Cardiac fibroblast (primary cell): ENCODE results near the gene ZNF415.

Experiments used
- DNase-seq, 2 donors: peaks; one replicate each; pipeline versions ENCODE4 v3.0.0 to v3.0.0-alpha.2; 2010; ENCODE audit warnings: low read depth in 2 of 2
- H3K4me3 ChIP-seq, 2 donors: replicated peaks in 1 of 2; 1 replicate in 1 of 2; 2 replicates in 1 of 2; pipeline ENCODE4 v1.5.1; 2011; ENCODE audit warnings: low read depth in 2 of 2, low read length in 2 of 2, mild to moderate bottlenecking in 2 of 2, moderate library complexity in 1 of 2
- CTCF ChIP-seq: IDR thresholded peaks from one replicate; pipeline ENCODE4 v1.5.1; 2011; ENCODE audit warnings: low read depth, mild to moderate bottlenecking, low read length, inconsistent platforms

The ZNF415 gene

DNA sequence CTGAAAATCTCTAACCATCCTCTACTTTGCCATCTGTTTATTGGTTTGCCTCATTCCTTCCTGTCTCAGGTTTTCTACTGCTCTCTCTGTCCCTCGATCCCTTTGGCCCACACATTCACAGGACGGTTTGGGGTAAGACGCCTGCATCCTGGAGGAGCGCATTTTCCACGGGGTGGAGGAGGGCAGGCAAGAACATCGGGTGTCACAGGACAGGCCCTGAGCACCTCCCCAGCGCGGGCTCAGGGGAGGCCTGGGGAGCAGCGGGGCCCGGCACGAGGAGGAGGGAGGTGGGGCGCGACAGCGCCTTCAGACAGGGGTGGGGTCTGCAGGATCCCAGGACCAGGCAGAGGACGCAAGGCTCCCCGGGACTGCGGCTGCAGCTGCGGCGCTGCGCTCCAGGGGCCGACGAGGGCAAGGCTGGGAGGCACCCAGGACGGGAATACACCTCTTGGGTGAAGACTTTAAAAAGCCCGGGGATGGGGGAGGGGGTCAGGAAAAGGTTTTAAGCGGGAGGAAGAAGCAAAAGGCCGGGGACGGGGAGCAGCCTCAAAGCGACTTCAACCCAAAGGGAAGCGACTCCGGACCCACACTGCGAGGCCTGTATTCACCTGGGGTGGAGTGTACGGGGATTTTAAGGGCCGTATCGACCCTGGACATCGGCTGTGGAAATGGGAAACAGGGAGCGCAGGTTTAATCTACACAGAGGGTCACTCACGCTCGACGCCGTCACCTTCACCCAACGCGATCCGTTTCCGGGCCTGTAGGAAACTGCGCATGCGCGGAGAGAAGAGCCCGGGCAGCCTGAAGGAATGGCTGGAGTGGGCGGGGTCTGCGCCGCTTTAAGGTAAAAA, at the start of gene ZNF415:
Gene ZNF415, minus strand, starts transcription at position 770 of the 851 bp plus-strand sequence. CDS start 10,234 bp downstream, outside the sequence.
- no peak for TF ChIP-seq CTCF
- peak within 1 kb of the TSS; percentile 46 to 55 for H3K4me3 ChIP-seq
- DNase-seq: peak; percentile 65 to 76

DNA sequence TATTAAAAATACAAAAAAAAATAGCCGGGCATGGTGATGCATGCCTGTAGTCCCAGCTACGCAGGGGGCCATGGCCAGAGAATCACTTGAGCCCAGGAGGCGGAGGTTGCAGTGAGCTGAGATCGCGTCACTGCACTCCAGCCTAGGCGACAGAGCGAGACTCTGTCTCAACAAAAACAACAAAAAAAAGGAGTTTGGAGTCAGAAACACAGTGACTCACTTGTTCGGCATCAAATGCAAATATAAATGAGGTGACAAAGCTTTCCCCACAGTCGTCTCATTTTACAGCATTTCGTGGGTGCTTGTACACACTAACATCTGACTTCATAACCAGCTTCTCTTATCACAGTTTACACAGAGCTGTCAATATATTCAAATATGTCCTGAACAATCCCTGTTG, 49.5 kb upstream of the ZNF415 start:
- DNase-seq: peak in 1 of 2 donors; percentile 76
- TF ChIP-seq CTCF: no peak
- H3K4me3 ChIP-seq: no peak overlapping the region

- DNase-seq: no peak
- H3K4me3 ChIP-seq: no peak overlapping the region
- TF ChIP-seq CTCF: no peak
Measured at GRCh38 chr19:53177986-53178385, 45.3 kb upstream of the ZNF415 start.

- no peak for TF ChIP-seq CTCF
- H3K4me3 ChIP-seq: no peak overlapping the region
- DNase-seq: peak; percentile 14 to 33
Measured at GRCh38 chr19:53172889-53173288, 40.2 kb upstream of the ZNF415 start.

GRCh38 chr19:53165691-53166091, 33.0 kb upstream of the ZNF415 start:
- no peak for TF ChIP-seq CTCF
- no peak overlapping the region for H3K4me3 ChIP-seq

DNA sequence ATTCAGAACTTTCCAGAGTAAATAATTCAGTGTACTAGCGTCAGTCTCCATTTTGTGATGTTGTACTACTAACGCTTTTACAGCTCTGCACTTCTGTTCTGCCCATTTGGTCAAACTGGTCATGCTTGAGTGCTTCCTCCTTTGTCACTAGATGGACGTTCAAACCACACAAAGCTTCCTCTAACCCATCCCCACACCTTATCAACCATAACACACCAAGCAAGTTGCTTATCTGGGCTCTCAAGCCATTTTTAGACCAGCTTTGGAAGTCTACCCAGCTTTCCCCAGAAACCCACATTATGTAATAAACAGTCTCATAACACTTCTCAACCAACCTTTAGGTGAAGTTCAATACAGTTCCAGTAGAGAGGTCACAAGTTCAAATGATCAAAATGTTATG, 28.4 kb upstream of the ZNF415 start:
- H3K4me3 ChIP-seq: no peak overlapping the region
- no peak for DNase-seq
- TF ChIP-seq CTCF: no peak

More at GRCh38 chr19:53165691-53166091, 33.0 kb upstream of the ZNF415 start:
- DNase-seq: no peak
